ENCODE measurements around the gene TAS2R16.

The TAS2R16 gene

DNA sequence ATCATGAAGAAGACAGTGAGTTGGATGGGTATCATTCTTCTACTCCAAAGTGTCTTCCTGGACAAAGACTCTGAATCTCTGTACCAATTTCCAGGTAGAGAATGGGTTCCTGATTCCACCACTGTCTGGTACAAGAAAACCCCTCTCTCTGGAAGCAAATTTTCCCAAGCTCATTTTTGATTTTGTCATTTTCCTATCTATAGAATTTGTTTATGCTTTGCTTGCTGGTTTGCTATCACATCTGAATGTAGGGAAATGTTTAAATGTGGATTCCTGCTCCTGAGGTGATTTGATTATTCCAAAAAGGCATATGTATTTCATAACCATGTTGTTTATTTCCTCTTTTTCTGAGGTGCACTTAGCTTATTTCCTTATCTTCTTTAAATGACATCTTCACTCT is at the start of gene TAS2R16:
Gene TAS2R16, minus strand, starts transcription at position 101 of the 400 bp plus-strand sequence. Its CDS starts 66 bp downstream, at position 35.
- DNase-seq, result no peak

DNA sequence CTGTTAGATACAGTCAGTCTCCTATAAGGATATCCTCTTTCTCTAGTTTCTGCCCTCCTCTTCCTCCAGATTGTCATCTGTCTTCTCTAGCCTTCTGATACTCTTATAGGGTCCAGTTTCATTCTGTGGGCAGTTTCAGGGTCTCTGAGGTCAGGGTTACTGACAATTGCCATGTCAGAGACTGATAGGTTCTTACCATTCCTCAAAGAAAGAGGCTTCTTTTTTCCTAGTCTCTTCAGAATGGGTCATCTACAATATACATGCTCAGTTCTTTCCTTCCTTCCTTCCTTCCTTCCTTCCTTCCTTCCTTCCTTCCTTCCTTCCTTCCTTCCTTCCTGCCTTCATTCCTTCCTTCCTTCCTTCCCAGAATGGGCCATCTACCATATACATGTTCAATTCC is 48.1 kb upstream of the TAS2R16 start:
- no peak for DNase-seq

DNA sequence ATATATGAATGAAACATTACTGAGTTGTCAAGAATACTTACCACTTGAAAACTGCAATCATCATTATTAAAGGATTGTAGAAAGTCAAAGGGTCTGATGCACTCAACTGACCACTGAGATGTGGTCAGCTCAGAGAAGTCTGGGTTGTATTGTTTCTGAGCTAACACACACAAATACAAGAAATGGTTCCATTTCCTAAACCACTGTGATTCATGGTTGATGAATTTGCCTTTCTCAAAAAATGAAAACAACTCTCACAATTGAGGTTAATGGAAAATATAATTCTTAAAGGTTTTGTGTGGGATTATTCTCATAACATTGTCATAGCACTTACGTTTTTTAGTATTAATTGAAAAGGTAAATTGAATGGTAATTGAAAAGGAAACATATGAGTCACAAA is 45.6 kb upstream of the TAS2R16 start:
- no peak for DNase-seq

DNA sequence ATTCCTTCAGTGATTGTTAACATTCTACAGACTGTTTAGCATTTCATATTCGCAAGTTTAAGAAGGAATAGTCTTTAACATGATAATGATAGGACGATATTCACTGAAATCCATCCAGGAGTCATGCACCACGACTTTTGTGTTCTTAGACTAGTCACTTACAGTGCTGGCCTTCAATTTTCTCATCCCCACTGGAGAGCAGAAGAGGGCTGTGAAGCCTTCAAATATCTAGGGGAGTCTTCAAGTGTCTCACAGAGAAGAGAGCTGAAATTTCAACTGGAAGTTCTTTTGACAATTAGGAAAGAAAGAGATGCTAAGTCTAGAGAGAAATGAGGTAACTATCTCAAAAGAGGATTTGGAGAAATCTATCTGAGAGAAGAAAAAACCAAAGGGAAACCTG is 43.8 kb upstream of the TAS2R16 start:
- DNase-seq, result no peak

- no peak for DNase-seq
Observed at GRCh38 chr7:123034106-123034505, 38.6 kb upstream of the TAS2R16 start.

DNA sequence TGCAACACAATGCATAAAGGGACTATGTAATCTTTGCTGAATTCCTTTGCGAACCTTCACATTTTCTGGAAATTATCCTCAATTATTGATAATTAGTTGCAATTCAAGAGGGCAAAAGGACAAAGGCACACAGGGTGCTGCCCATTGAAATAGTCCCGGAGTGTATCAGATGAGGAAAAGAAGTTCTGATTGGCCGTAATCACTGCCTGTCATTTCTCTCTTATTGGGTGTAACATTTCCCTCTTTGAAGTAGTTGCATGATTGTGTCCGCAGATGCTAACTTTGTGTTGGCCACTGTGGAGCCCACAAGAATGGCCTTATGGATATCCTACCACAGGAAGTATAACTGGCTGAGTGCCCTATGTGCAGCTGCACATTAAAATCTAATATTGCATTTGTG is 35.1 kb upstream of the TAS2R16 start:
- DNase-seq, result no peak

DNA sequence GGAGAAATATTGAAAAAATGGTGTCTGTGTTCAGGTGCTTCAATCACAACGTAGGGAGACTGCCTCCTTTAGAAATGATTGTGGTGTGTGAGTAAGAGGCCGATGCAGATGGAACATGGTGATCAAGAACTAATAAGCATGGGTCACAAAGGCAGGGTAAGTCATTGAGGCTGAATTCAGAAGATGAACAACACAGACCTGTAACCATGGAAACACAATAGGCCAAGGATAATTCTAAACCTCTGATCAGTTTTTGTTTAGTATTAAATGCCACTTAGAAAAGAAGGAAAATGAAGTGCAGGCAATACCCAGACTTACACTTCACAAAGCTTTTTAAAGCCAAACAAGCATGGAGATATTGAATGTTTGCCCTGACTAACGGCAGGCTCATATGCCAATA is 32.8 kb upstream of the TAS2R16 start:
- no peak for DNase-seq

DNA sequence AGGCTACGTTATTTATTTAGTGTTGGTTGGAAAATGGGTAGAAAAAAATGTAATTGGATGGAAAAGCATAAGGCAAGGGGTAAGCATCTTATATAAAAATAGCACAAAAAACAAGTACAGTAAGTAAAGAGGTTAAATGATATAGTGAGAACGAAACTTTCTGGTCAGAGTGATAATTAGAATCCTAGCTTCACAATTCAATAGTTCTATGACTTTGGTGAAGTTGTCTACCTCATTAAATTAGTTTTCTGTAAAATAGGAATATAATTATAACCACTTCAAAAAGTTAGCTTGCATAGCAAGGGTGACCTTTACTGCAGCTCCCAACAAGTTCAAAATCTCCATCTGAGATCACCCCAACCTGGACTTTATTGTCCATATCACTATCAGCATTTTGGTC is 30.8 kb upstream of the TAS2R16 start:
- no peak for DNase-seq

- DNase-seq, result peak; percentile 1
Observed at GRCh38 chr7:123024989-123025758, 29.7 kb upstream of the TAS2R16 start.

GRCh38 chr7:123023126-123023525 is 27.6 kb upstream of the TAS2R16 start:
- no peak for DNase-seq

GRCh38 chr7:123022576-123022975 is 27.1 kb upstream of the TAS2R16 start:
- DNase-seq, result no peak

GRCh38 chr7:123012435-123012834 is 16.9 kb upstream of the TAS2R16 start:
- no peak for DNase-seq

- no peak for DNase-seq
Observed at GRCh38 chr7:123011766-123012369, 16.4 kb upstream of the TAS2R16 start.

- DNase-seq, result no peak
Observed at GRCh38 chr7:123004931-123005330, 9.4 kb upstream of the TAS2R16 start.

- DNase-seq, result no peak
Observed at GRCh38 chr7:123003539-123004126, 8.1 kb upstream of the TAS2R16 start.

GRCh38 chr7:122989577-122989976 is 5.9 kb downstream of the TAS2R16 start:
- DNase-seq, result no peak

- no peak for DNase-seq
Observed at GRCh38 chr7:122989041-122989440, 6.5 kb downstream of the TAS2R16 start.

GRCh38 chr7:122988333-122988732 is 7.2 kb downstream of the TAS2R16 start:
- DNase-seq, result no peak

DNA sequence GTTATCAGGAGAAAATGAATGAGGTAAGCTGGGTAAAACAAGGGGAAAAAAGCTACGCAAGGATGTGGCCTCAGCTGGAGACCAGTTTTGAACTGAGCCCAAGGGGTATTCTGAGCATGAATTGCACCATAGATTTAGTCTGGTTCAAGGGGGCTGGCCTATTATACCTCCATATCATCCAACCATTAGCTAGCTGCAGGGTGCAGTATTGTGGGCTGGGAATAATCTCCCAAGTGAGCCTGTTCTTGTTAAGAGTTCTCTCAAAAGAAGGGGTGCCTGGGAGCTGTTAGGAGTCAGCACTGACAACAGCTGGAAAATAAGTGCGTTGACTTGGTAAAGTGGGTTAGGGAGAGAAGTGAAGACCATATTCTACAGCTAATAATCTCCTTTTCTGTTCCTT is 8.0 kb downstream of the TAS2R16 start:
- DNase-seq, result no peak

DNA sequence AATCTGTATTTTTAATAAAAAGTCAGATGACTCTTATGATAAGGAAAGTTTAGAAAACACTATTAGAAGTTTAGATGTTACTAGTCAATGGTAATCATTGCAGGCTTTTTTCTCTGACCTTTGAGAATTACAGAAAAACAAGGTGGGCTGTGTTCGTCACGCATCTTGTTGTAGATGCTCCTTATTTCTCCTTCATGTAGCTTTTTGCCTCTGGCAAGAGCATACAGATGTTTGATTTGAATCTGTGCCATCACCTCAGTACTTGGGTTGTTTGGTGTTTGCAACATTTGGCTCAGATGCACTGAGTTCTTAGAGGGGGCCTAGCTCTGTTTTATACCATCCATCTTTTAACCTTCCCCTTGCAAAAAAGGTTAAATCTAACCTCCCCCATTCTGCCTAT is 11.5 kb downstream of the TAS2R16 start:
- no peak for DNase-seq

DNA sequence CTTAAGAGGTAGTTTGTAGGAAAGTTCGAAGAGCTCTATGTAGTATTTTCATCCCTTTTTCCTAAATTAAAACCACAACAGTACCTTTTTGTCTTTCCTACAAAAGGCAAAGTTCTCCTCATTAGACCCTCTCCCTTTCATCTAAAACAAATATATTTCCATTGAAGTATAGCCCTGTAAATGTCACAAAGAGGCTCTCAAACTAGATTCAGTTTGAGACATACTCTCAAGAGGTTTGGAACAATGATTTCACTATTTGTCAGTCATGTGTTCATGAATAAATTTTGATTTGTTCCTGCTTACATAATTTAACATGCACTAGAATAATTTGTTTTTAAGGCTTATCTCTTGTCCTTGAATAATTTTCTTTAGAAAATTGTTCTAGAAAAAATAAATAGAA is 12.2 kb downstream of the TAS2R16 start:
- DNase-seq, result no peak

DNA sequence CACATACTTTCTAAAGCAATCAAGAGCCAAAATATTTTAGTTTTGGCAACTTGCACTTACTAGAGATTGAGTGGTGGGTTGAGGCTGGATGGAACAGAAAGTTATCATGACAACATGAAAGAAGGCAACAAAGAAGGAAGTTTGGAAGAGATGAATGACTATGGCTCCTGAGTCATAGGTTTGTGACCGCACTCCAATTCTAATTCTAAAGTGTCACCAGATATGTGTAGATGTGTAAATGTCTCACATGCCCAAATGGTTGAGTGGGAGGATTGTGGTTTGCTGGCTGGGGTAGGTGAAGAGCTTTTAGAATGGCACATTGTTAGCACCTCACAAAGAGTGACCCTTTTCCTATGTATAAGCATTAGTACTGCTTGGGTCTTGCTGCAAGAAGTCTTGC is 20.2 kb downstream of the TAS2R16 start:
- no peak for DNase-seq

GRCh38 chr7:122974229-122974628 is 21.3 kb downstream of the TAS2R16 start:
- DNase-seq, result no peak

DNA sequence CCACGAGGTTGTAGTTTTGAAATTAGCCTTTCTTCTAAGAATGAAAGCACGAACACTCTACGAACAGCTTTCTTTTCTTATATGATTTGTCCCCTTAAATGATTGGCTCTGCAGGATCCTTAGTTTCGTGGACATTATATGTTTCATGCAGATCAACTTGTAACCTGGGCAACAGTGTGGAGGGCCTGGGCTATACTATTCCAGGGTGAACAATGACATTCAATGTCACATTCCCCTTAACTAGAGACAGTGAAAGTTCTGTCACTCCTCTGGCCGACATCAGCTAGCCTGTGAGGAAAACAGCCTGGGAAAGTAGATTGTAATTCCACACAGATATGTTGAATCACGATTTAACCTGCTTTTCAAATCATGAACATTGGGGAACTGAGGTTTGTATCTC is 23.4 kb downstream of the TAS2R16 start:
- no peak for DNase-seq
